KOPT-K1 (cell line): ENCODE measurements around the gene NIN.

Experiments used
- H3K27ac ChIP-seq: fragments of 200-600 bp; sonication (generic); 2 replicates; pipeline ENCODE4 v1.5.1; 2016; ENCODE audit warnings: antibody characterized with exemption, mild to moderate bottlenecking, low read depth, low read length; ENCODE audit not compliant: poor library complexity, severe bottlenecking
- H3K36me3 ChIP-seq: fragments of 200-600 bp; sonication (generic); 2 replicates; pipeline ENCODE4 v1.5.1; 2017; ENCODE audit warnings: antibody characterized with exemption, mild to moderate bottlenecking, low read length, moderate library complexity; ENCODE audit not compliant: insufficient read depth
- H3K9me3 ChIP-seq: fragments of 200-600 bp; sonication (generic); 2 replicates; pipeline ENCODE4 v1.5.1; 2017; ENCODE audit warnings: antibody characterized with exemption, low read length, mild to moderate bottlenecking; ENCODE audit not compliant: insufficient read depth, poor library complexity, severe bottlenecking

NIN gene

GRCh38 chr14:50795909-50796308 is 35.1 kb downstream of the NIN start:
- Histone ChIP-seq H3K27ac (no peak overlapping the region), H3K9me3 (no peaks in the 10 kb centered on the region), H3K36me3 (peaks cover 8% of the 10 kb centered on the region; the same call in 1 of the 2 replicates)

- no peaks in the 10 kb centered on the region for H3K9me3 ChIP-seq
- peaks cover 12% of the 10 kb centered on the region for H3K36me3 ChIP-seq
- H3K27ac ChIP-seq, result no peak overlapping the region
Measured at GRCh38 chr14:50795142-50795541, 35.8 kb downstream of the NIN start.

DNA sequence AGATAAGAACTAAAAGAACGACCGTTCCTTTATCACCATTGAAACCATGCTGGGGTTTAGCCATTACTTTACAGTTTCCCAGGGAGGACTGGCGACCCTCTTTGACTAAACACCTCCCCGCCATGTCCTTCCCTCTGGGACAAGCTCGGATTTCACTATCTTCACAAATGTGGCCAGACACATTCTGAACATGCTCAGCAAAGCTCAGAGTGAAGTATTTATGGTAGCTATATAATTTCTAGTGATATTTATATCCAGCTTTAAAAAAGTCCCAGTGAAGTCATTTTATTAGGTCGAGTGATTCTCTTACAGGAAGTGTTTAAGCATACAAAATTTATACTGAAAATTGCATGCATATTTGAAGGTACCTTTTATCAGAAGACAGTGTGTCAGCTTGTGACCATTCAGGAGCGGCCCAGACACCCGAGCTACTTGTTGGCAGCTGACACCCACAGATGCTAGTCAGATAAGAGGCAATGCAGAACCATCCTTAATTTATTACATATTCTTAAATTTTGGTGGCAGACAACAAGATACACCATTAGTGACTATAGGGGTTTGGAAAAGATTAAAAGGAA is 36.8 kb downstream of the NIN start:
- Histone ChIP-seq H3K9me3 (no peaks in the 10 kb centered on the region), H3K27ac (no peak overlapping the region), H3K36me3 (peaks cover 10% of the 10 kb centered on the region)

DNA sequence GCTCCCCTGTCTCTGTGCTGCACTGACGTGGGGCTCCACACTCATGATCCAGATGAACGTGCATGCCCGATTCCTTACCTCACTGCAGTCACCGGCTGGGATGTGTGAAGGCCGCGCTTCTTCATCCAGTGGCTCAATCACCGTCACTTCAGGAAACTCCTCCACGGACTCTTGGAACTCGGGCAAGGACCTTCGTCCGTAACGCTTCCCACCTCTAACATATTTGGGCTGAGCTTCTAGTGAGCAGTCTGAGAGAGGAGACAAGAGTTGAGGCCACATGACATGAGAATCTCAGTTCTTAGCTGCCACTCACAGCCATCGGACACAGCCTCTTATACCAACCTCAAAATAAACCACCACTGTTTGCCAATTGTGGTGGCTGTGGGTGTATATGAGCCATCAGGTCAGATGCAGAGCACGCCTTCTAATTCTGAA is 38.3 kb downstream of the NIN start:
- Histone ChIP-seq H3K36me3 (peaks cover 6% of the 10 kb centered on the region; the same call in 1 of the 2 replicates), H3K9me3 (no peaks in the 10 kb centered on the region), H3K27ac (peak overlapping the region; percentile 53)

DNA sequence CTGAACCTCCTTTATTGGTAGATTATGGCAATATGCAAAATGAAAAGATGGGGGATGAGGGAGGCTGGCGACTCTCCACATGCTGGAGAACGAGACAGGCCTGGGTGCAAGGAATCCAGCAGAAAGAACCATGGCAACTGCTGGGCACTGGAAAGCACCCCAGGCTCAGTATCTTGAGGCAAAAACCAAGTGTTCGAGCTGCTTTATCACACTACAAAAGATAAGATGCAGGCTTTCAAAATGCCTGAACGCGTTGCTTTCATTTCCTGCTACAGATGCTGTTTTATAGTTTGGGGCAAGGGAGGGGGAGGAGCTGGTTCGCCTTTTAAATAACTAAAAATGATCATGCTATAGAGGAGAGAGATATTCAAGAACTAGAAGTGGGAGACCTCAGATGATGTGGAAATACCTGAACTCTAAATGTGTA is 38.9 kb downstream of the NIN start:
- no peaks in the 10 kb centered on the region for H3K9me3 ChIP-seq
- H3K27ac ChIP-seq, result peak overlapping the region; percentile 53
- H3K36me3 ChIP-seq, result peaks cover 6% of the 10 kb centered on the region; the same call in 1 of the 2 replicates

- Histone ChIP-seq H3K27ac (no peak overlapping the region), H3K9me3 (no peaks in the 10 kb centered on the region), H3K36me3 (peaks cover 6% of the 10 kb centered on the region; the same call in 1 of the 2 replicates)
Measured at GRCh38 chr14:50791201-50791600, 39.8 kb downstream of the NIN start.

GRCh38 chr14:50790589-50790988 is 40.4 kb downstream of the NIN start:
- Histone ChIP-seq H3K9me3 (no peaks in the 10 kb centered on the region), H3K36me3 (peaks cover 6% of the 10 kb centered on the region; the same call in 1 of the 2 replicates), H3K27ac (no peak overlapping the region)

- H3K27ac ChIP-seq, result no peak overlapping the region
- H3K9me3 ChIP-seq, result no peaks in the 10 kb centered on the region
- peaks cover 6% of the 10 kb centered on the region; the same call in 1 of the 2 replicates for H3K36me3 ChIP-seq
Measured at GRCh38 chr14:50786751-50787464, 44.1 kb downstream of the NIN start.

DNA sequence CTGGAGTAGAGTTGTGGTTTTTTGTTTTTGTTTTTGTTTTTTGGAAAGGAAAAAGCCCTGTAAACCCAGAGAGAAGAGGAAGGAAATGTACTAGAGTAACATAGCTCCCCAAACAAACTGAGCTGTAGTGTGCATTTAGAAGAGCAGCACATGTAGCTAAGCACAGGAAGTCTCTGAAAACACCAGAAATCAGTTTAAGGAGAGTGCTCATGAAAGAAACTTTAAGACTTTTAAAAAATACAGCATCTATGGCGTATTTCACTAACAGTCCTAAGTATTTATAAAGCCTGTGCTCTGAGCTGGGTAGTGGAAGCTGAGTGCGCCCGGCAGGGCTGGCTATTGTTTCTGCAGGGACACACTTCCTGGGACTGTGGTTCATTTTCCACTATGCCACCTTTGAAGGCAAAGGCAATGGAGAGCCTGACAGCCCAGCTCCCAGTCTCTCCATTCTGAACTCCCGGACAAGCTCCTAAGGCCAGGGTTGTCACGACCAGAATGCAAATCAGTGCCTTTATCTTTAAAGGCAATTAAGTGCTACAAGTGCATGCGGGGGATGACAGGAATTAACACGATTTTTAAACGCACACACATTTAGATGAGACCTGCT is 45.4 kb downstream of the NIN start:
- H3K27ac ChIP-seq, result peak overlapping the region; percentile 39
- H3K9me3 ChIP-seq, result no peaks in the 10 kb centered on the region
- peaks cover 6% of the 10 kb centered on the region; the same call in 1 of the 2 replicates for H3K36me3 ChIP-seq

- no peaks in the 10 kb centered on the region for H3K9me3 ChIP-seq
- peak overlapping the region; percentile 39 for H3K27ac ChIP-seq
- no peaks in the 10 kb centered on the region for H3K36me3 ChIP-seq
Measured at GRCh38 chr14:50784683-50785456, 46.1 kb downstream of the NIN start.

- Histone ChIP-seq H3K36me3 (no peaks in the 10 kb centered on the region), H3K27ac (no peak overlapping the region), H3K9me3 (no peaks in the 10 kb centered on the region)
Measured at GRCh38 chr14:50783563-50783962, 47.4 kb downstream of the NIN start.

GRCh38 chr14:50780393-50780792 is 50.6 kb downstream of the NIN start:
- peaks cover 13% of the 10 kb centered on the region; the same call in 1 of the 2 replicates for H3K36me3 ChIP-seq
- no peak overlapping the region for H3K27ac ChIP-seq
- no peaks in the 10 kb centered on the region for H3K9me3 ChIP-seq

- Histone ChIP-seq H3K36me3 (peaks cover 25% of the 10 kb centered on the region), H3K27ac (no peak overlapping the region), H3K9me3 (no peaks in the 10 kb centered on the region)
Measured at GRCh38 chr14:50778721-50779483, 52.1 kb downstream of the NIN start.

DNA sequence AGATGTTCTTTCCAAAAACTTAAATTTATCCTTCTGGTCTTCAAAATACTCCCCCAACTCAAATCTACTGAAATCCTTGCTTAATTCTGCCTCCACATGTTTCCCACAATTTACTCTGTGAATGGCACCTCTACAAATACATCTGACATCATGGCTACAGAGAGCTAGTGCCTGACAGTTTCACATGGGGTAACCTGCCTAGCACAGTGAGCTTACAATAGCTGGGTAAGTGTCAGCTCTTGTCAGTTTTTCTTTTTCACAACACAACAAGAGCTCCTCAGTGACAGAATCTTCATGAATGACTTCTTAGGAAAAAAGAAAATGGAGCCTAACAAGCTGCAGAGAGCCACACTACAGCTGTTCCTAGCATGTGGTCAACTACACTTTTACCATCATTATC is 54.4 kb downstream of the NIN start:
- H3K36me3 ChIP-seq, result peaks cover 49% of the 10 kb centered on the region
- no peaks in the 10 kb centered on the region for H3K9me3 ChIP-seq
- H3K27ac ChIP-seq, result no peak overlapping the region
